ENCODE results near the gene TNNC1. TPM values are rescaled to one million over a fixed set of nuclear protein-coding genes. Genes with fewer than 3 reads are reported as not detected.

TNNC1 gene
- total RNA-seq, 1 experiment from 2014 or later, result 8.3 TPM

DNA sequence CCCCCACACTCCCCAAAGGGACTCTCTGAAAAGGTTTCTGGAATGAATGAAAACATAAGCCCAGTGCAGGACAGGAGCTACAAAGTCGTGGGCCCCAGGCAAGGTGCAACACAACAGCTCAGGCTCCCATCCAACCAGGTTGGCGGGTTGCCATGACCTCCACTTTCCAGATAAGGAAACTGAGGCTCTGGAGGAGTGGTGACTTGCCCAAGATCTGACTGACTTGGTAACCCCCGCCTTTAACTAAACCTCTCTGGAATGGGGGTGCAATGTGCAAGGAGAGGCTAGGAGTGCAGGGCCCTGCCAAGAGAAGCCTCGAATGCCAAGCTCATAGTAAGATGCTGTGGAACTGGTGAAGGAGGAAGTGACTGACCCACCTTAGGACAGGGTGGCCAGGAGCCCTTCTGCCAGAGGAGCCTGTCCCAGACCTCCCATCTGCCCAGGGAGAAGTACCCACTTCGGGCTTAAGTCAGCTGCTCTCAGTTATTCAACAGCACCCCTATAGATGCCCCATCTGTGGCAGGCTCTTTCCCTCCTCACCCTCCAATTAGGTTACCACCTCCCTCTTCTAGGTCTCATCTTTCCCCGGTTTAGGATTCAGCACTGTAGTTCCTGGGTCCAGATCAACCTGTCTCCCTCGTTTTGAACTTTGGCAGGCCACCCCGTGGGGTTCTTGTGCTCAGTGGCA, 553 bp upstream of the TNNC1 start:
- Histone ChIP-seq H3K27ac (no peak overlapping the region), H3K27me3 (ENCODE audit: insufficient read depth, low read depth) (no peaks in the 10 kb centered on the region), H2AFZ (no peak overlapping the region), H3K4me3 (peak overlapping the region; percentile 81; the same call in 1 of the 2 replicates), H3K9me3 (ENCODE audit: insufficient read depth, low read depth) (no peaks in the 10 kb centered on the region), H3F3A (ENCODE audit: insufficient read depth, low read depth) (peaks cover 15% of the 10 kb centered on the region; the same call in 1 of the 2 replicates), H3K9me2 (ENCODE audit: insufficient read depth) (no peaks in the 10 kb centered on the region), H3K4me1 (replicated peaks; ENCODE audit: insufficient read depth) (peaks cover 37% of the 10 kb centered on the region), H4K20me1 (ENCODE audit: insufficient read depth) (no peaks in the 10 kb centered on the region), H3K79me2 (ENCODE audit: low read depth) (peaks cover 8% of the 10 kb centered on the region; the same call in 1 of the 2 replicates), H3K36me3 (ENCODE audit: low read depth) (no peaks in the 10 kb centered on the region), H3K4me2 (peak overlapping the region; percentile 77)
- intact Hi-C loops (cut with micrococcal nuclease; ENCODE audit: unreplicated experiment), result loop anchor here (2.0 to 5.0 kb wide), 2 partner anchors 72 to 237 kb away; no protein-coding TSS in a partner anchor
- no peak for DNase-seq
- ChIA-PET CTCF (no interaction called here), POLR2A (ENCODE audit: unreplicated experiment) (interaction anchor here (0.6 kb wide), 1 partner anchor 229 kb away, joined by 3 read pairs; no protein-coding TSS in a partner anchor)
- no TSS peak for BruUV-seq (replicated peaks)
- TF ChIP-seq, protein P1, sequence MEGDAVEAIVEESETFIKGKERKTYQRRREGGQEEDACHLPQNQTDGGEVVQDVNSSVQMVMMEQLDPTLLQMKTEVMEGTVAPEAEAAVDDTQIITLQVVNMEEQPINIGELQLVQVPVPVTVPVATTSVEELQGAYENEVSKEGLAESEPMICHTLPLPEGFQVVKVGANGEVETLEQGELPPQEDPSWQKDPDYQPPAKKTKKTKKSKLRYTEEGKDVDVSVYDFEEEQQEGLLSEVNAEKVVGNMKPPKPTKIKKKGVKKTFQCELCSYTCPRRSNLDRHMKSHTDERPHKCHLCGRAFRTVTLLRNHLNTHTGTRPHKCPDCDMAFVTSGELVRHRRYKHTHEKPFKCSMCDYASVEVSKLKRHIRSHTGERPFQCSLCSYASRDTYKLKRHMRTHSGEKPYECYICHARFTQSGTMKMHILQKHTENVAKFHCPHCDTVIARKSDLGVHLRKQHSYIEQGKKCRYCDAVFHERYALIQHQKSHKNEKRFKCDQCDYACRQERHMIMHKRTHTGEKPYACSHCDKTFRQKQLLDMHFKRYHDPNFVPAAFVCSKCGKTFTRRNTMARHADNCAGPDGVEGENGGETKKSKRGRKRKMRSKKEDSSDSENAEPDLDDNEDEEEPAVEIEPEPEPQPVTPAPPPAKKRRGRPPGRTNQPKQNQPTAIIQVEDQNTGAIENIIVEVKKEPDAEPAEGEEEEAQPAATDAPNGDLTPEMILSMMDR (conservative IDR thresholded peaks at IDR 0.05), result no peak
- no peak for TF ChIP-seq EZH2 (IDR thresholded peaks at IDR 0.05; ENCODE audit: low read depth)

DNA sequence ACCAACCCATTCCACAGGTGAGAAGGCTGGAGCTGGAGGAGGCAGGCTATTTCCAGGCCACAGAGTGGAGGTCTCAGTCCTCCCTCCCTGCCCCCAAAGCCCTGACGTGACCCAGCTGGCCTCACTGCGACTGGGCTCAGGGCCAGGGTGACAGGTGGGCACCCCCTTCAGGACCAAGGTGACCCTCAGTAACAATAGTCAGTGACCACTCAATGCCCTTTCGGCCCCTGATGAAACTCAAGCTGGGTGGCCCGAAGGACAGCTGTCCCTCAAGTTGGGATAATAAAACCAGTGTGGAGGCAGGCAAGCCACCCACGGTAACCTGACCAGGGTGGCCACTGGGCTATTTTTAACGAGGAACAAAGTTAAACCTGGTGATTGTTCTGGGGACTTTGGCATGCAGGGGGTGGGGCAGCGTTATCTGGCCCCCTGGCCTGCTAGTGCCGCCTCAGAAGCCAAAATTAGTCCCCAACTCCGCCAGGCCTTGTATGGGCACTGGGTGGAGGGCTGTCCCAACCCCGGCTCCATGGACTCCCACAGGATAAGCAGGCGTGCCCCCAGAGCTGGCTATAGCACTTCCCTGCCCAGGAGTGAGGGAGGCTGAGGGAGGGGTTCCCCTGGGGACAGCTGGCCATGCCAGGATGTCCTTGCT, 1.1 kb downstream of the TNNC1 start:
- ChIA-PET CTCF (no interaction called here), POLR2A (ENCODE audit: unreplicated experiment) (no interaction called here)
- no peak for TF ChIP-seq EZH2 (IDR thresholded peaks at IDR 0.05; ENCODE audit: low read depth)
- TF ChIP-seq, protein P1 (conservative IDR thresholded peaks at IDR 0.05), result no peak

DNA sequence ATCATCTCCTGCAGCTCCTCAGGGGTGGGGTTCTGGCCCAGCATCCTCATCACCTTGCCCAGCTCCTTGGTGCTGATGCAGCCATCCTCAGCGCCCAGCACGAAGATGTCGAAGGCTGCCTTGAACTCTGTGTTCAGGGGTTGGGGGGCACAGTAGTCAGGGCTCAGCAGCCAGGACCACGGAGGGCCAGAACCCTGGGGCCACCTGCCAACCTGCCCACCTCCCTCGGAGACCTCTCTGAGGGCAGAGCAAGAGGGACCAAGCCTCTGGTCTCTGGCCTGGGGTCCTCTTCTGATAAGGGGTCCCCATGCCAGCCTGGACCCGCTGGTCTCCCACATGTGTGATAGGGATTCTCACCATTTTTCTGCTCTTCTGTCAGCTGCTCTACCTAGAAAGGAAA, 1.7 kb downstream of the TNNC1 start:
- Histone ChIP-seq H3K27ac (no peak overlapping the region), H3K9me3 (ENCODE audit: insufficient read depth, low read depth) (no peaks in the 10 kb centered on the region), H2AFZ (no peak overlapping the region), H3K36me3 (ENCODE audit: low read depth) (no peaks in the 10 kb centered on the region), H4K20me1 (ENCODE audit: insufficient read depth) (no peaks in the 10 kb centered on the region), H3K27me3 (ENCODE audit: insufficient read depth, low read depth) (no peaks in the 10 kb centered on the region), H3F3A (ENCODE audit: insufficient read depth, low read depth) (peaks cover 16% of the 10 kb centered on the region; the same call in 1 of the 2 replicates), H3K9me2 (ENCODE audit: insufficient read depth) (no peaks in the 10 kb centered on the region), H3K4me2 (no peak overlapping the region), H3K79me2 (ENCODE audit: low read depth) (peaks cover 8% of the 10 kb centered on the region; the same call in 1 of the 2 replicates), H3K4me1 (replicated peaks; ENCODE audit: insufficient read depth) (peaks cover 37% of the 10 kb centered on the region), H3K4me3 (no peak overlapping the region)
- intact Hi-C loops (cut with micrococcal nuclease; ENCODE audit: unreplicated experiment), result loop anchor here (5.0 kb wide), 1 partner anchor 235 kb away; no protein-coding TSS in a partner anchor
- ChIA-PET POLR2A (ENCODE audit: unreplicated experiment) (no interaction called here), CTCF (no interaction called here)
- no peak for DNase-seq
- TF ChIP-seq, protein P1 (conservative IDR thresholded peaks at IDR 0.05), result no peak
- no peak for TF ChIP-seq EZH2 (IDR thresholded peaks at IDR 0.05; ENCODE audit: low read depth)
- no TSS peak for BruUV-seq (replicated peaks)

More for the DNA sequence above, 1.1 kb downstream of the TNNC1 start:
- Histone ChIP-seq H3K36me3 (ENCODE audit: low read depth) (no peaks in the 10 kb centered on the region), H3K9me2 (ENCODE audit: insufficient read depth) (no peaks in the 10 kb centered on the region), H3K79me2 (ENCODE audit: low read depth) (peaks cover 8% of the 10 kb centered on the region; the same call in 1 of the 2 replicates), H4K20me1 (ENCODE audit: insufficient read depth) (no peaks in the 10 kb centered on the region), H2AFZ (no peak overlapping the region), H3K4me3 (no peak overlapping the region), H3K4me1 (replicated peaks; ENCODE audit: insufficient read depth) (peaks cover 37% of the 10 kb centered on the region), H3K27me3 (ENCODE audit: insufficient read depth, low read depth) (no peaks in the 10 kb centered on the region), H3K4me2 (no peak overlapping the region), H3K9me3 (ENCODE audit: insufficient read depth, low read depth) (no peaks in the 10 kb centered on the region), H3K27ac (no peak overlapping the region), H3F3A (ENCODE audit: insufficient read depth, low read depth) (peaks cover 16% of the 10 kb centered on the region; the same call in 1 of the 2 replicates)
- DNase-seq, result no peak
- intact Hi-C loops (cut with micrococcal nuclease; ENCODE audit: unreplicated experiment), result loop anchor here (5.0 kb wide), 1 partner anchor 235 kb away; no protein-coding TSS in a partner anchor
- no TSS peak for BruUV-seq (replicated peaks)

Data from PC-9 (cell line).